HG02870 (cell line): ENCODE measurements around the gene BRMS1.
"Not testable (repeated sequence)": the region's sequence is repeated elsewhere in the genome, so short reads cannot be mapped to it uniquely, and the experiment has no call there.

Experiments used
- ATAC-seq: cut with Tn5 transposase; IDR thresholded peaks from one replicate; pipeline ENCODE4 v1.9.1; 2021; ENCODE audit warnings: mild to moderate bottlenecking, moderate library complexity; ENCODE audit not compliant: unreplicated experiment

BRMS1 gene

DNA sequence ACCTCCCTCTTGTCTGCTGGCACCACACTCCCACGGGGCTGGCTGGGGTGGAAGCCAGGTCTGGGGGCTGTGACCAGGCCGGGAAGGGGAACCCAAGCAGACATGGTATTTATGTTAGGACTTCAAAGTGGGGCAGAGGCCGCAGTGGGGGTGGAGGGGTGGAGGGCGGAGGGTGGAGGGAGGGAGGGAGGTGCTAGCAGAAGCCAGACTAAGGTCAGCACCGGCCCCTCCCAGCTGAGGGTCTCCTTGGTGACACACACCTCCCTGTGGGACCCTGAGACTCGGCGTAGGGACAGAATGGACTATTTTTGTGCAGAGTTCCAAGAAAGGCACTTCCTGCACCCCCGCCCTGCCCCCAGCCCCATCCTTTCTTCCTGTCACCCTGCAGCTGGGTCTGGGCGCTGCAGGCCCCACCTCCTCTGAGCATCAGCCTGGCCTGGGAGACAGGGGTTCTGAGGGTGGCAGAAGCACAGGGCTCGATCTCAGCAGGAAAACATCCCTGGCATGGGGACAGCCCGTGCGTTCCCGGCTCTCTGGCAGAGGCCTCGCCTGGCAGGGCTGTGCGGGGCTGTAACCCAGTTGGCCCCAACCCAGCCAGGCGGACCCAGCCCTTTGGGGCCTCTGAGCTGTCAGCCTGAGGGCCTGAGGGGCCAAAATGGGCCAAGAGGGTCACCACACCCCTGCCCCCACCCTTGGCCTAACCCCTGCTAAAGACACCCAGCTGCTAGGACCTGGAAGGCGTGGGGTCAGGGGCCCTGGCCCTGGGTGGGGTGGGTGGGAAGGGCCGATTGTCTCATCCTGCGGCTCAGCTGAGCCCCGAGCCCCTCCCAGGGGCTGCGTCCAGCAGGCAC lies 18.4 kb downstream of the BRMS1 start:
- no peak for ATAC-seq

GRCh38 chr11:66325263-66325671 lies 19.6 kb downstream of the BRMS1 start:
- no peak for ATAC-seq

GRCh38 chr11:66324664-66325063 lies 20.2 kb downstream of the BRMS1 start:
- ATAC-seq: no peak

DNA sequence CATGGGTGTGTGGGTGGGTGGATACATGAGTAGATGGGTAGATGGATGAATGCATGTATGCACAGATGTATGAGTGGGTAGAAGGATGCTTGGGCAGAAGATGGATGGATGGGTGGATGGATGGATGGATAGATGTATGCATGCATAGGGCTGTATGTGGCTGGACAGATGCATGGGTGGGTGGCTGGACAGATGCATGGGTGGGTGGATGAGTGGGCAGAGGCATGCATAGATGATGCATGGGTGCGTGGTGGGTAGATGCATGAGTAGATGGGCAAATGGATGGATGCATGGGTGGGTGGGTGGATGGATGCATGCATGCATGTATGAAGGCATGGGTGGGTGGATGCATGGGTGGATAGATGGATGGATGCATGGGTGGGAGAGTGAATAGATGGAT lies 21.2 kb downstream of the BRMS1 start:
- no peak for ATAC-seq

GRCh38 chr11:66322732-66323427 lies 22.0 kb downstream of the BRMS1 start:
- no peak for ATAC-seq

DNA sequence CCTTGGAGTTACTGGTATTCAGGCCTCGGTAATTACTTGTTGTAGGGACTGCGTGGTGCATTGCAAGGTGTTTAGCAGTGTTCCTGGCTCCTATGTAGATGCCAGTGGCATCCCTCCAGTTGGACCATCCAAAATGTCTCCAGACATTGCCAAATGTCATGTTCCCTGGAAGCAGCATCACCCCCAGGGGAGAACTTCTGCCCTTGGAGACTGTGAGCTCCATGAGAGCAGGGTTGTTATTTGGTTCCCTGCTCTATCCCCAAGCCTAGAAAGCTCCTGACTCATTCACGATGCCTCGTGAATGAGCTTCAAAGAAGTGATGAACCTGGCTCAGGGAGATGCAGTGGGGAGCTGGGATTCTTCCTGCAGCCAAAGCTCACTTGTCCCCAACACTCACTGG lies 23.3 kb downstream of the BRMS1 start:
- no peak for ATAC-seq

DNA sequence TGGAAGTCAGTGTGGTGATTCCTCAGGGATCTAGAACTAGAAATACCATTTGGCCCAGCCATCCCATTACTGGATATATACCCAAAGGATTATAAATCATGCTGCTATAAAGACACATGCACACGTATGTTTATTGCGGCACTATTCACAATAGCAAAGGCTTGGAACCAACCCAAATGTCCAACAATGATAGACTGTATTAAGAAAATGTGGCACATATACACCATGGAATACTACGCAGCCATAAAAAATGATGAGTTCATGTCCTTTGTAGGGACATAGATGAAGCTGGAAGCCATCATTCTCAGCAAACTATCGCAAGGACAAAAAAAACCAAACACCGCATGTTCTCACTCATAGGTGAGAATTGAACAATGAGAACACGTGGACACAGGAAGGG lies 24.2 kb downstream of the BRMS1 start:
- ATAC-seq: not testable (repeated sequence)

DNA sequence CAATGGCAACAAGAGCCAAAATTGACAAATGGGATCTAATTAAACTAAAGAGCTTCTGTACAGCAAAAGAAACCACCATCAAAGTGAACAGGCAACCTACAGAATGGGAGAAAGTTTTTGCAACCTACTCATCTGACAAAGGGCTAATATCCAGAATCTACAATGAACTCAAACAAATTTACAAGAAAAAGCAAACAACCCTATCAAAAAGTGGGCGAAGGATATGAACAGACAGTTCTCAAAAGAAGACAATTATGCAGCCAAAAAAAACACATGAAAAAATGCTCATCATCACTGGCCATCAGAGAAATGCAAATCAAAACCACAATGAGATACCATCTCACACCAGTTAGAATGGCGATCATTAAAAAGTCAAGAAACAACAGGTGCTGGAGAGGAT lies 24.6 kb downstream of the BRMS1 start:
- ATAC-seq: not testable (repeated sequence)

DNA sequence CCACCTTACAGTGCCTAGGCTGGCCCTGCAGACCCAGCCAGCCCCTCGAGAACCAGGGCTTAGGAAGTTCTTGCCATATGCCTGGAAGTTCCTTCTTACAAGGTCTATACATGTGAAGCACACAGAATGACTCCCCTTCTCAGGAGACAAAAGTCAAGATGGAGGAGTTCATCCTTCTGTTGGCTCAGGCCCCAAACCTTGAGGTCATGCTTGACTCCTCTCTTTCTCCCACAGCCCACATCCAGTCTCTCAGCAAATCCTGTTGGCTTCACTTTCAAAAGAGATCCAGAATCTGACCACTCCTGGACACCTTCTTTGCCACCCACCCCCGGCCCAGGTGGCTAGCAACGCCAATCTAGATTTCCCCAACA lies 26.3 kb downstream of the BRMS1 start:
- ATAC-seq: no peak

DNA sequence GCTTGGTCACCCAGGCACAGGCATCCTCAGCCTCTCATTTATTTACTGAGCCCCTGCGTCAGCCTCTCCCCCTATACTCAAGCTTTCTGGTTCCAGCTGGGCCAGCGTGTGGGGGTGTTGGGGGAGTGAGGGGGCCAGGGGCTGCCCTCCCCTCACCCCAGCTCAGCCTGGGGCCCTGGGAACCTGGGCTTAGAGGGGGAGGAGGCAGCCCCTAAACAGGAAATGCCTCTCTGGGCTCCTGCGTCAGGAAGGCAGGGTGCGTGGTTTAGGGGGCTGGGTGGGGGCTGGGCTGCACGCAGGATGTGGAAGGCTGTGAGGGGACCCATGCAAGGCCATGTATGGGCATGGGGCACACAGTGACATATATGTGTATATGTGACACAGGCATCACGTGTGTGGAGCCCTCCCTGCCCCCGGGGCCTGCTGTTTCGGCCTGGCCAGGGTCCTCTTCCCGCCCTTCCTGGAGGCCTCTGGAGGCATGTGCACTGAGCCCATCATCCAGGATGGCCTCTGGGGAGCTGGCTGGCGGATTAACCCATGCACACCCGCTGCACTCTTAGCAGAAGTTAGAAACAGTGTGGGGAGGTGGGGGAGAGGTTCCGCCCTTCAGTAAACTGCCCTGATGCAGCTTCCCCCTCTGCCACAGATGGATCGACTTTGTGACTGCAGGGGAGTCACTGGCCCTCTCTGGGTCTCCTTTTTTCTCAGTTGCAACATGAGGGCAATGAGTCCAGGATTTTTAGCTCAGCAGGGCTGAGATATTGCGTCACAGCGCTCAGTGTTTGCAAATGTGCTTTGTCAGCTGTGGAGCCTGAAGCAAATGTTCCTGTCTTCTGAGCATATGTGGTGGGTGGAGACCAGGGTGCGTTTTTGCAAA lies 26.9 kb downstream of the BRMS1 start:
- ATAC-seq: no peak

DNA sequence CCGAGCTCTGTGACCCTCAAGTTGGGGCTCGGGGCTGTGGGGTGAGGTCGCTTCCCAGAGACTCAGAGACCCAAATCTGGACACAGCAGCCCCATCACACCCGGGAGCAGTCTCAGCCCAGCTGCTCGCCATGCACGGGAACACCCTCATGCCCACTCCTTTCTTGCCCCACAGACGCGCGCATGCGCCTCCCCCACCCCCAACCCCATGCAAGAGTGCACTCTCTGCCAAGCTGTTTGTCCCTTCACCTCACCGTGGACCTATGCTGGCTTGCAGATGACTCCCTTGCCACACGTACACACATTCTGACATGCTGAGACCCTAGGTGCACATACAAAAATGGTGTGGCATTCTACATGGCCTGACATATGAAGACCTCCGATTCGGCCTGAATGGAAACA lies 27.6 kb downstream of the BRMS1 start:
- ATAC-seq: no peak

GRCh38 chr11:66316849-66317251 lies 28.1 kb downstream of the BRMS1 start, which contains the start of gene CD248:
Gene CD248, minus strand, starts transcription at chr11:66317044. Its CDS starts 17 bp downstream, at chr11:66317027.
- no peak for ATAC-seq

- ATAC-seq: no peak
These were observed 28.7 kb downstream of the BRMS1 start for GRCh38 chr11:66315921-66316811.

DNA sequence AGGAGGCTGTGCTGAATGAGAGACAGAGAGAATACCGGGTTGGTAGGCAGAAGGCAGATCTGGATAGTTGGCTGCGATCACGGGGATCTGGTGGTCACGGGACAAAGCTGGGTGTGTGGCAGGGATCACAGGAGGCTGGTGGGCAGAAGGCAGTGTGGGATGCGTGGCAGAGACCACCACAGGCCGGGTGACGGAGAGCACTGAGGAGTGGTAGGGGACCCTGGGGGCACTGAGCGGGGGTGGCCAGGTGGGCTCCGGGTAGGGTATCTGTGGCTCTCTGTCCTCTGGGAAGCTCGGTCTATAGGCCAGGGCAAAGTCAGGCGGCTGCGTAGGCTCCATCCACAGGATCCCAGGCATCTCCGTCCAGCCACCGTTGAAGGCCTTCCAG lies 29.4 kb downstream of the BRMS1 start:
- no peak for ATAC-seq

GRCh38 chr11:66314561-66315497 lies 30.1 kb downstream of the BRMS1 start:
- ATAC-seq: no peak

GRCh38 chr11:66314186-66314501 lies 30.8 kb downstream of the BRMS1 start:
- no peak for ATAC-seq

- ATAC-seq: no peak
These were observed 31.4 kb downstream of the BRMS1 start for GRCh38 chr11:66313321-66314185.

GRCh38 chr11:66312549-66313320 lies 32.2 kb downstream of the BRMS1 start:
- ATAC-seq: peak; percentile 60
